IPS-20b (cell line): ENCODE measurements around the gene DAPK1.
A peak's percentile ranks its signal among the peaks of the same experiment; 100 is the strongest.

Experiments used
- H3K27ac ChIP-seq: one replicate; pipeline ENCODE4 v1.5.1; 2013; ENCODE audit warnings: low read length
- H3K27me3 ChIP-seq: 2 replicates; pipeline ENCODE4 v1.6.1; 2013; ENCODE audit warnings: mild to moderate bottlenecking, low read length, inconsistent platforms; ENCODE audit not compliant: insufficient read depth
- H3K36me3 ChIP-seq: 2 replicates; pipeline ENCODE4 v1.6.1; 2013; ENCODE audit warnings: low read depth, mild to moderate bottlenecking, inconsistent platforms, low read length, moderate library complexity; ENCODE audit not compliant: insufficient read depth
- H3K4me1 ChIP-seq: 2 replicates; pipeline ENCODE4 v1.6.1; 2013; ENCODE audit warnings: mild to moderate bottlenecking, control low read depth, inconsistent platforms, low read length, moderate library complexity; ENCODE audit not compliant: insufficient read depth
- H3K4me3 ChIP-seq: 2 replicates; pipeline ENCODE4 v1.5.1; 2013; ENCODE audit warnings: mild to moderate bottlenecking, low read length, inconsistent platforms
- H3K9ac ChIP-seq: 2 replicates; pipeline ENCODE4 v1.6.1; 2013; ENCODE audit warnings: low read depth, mild to moderate bottlenecking, inconsistent platforms, low read length, moderate library complexity
- H3K9me3 ChIP-seq: 2 replicates; pipeline ENCODE4 v1.6.1; 2013; ENCODE audit warnings: mild to moderate bottlenecking, low read depth, low read length, inconsistent platforms; ENCODE audit not compliant: insufficient read depth

DAPK1 gene

GRCh38 chr9:87478226-87478992, 19.3 kb upstream of the DAPK1 start:
- Histone ChIP-seq H3K4me3 (no peak overlapping the region), H3K36me3 (no peaks in the 10 kb centered on the region), H3K9ac (no peak overlapping the region), H3K9me3 (no peaks in the 10 kb centered on the region), H3K4me1 (no peaks in the 10 kb centered on the region), H3K27ac (no peak overlapping the region), H3K27me3 (no peaks in the 10 kb centered on the region)

GRCh38 chr9:87479801-87480201, 17.9 kb upstream of the DAPK1 start:
- H3K4me3 ChIP-seq, result no peak overlapping the region
- no peak overlapping the region for H3K9ac ChIP-seq
- H3K4me1 ChIP-seq, result no peaks in the 10 kb centered on the region
- no peak overlapping the region for H3K27ac ChIP-seq
- H3K27me3 ChIP-seq, result no peaks in the 10 kb centered on the region
- H3K36me3 ChIP-seq, result no peaks in the 10 kb centered on the region
- no peaks in the 10 kb centered on the region for H3K9me3 ChIP-seq

- Histone ChIP-seq H3K27ac (no peak overlapping the region), H3K27me3 (no peaks in the 10 kb centered on the region), H3K4me3 (no peak overlapping the region), H3K4me1 (no peaks in the 10 kb centered on the region), H3K9ac (no peak overlapping the region), H3K36me3 (no peaks in the 10 kb centered on the region), H3K9me3 (no peaks in the 10 kb centered on the region)
These were observed 15.5 kb upstream of the DAPK1 start for GRCh38 chr9:87481890-87482855.

GRCh38 chr9:87490225-87490624, 7.4 kb upstream of the DAPK1 start:
- no peak overlapping the region for H3K9ac ChIP-seq
- H3K36me3 ChIP-seq, result no peaks in the 10 kb centered on the region
- H3K4me3 ChIP-seq, result no peak overlapping the region
- H3K27ac ChIP-seq, result no peak overlapping the region
- no peaks in the 10 kb centered on the region for H3K4me1 ChIP-seq
- no peaks in the 10 kb centered on the region for H3K9me3 ChIP-seq
- no peaks in the 10 kb centered on the region; the same call in 1 of the 2 replicates for H3K27me3 ChIP-seq

- Histone ChIP-seq H3K36me3 (no peaks in the 10 kb centered on the region), H3K9ac (no peak overlapping the region), H3K9me3 (no peaks in the 10 kb centered on the region), H3K27me3 (peaks cover under 1% of the 10 kb centered on the region), H3K4me3 (no peak overlapping the region), H3K4me1 (no peaks in the 10 kb centered on the region), H3K27ac (no peak overlapping the region)
These were observed 6.8 kb upstream of the DAPK1 start for GRCh38 chr9:87490907-87491306.

GRCh38 chr9:87491523-87491922, 6.1 kb upstream of the DAPK1 start:
- Histone ChIP-seq H3K27ac (no peak overlapping the region), H3K9me3 (no peaks in the 10 kb centered on the region), H3K4me3 (no peak overlapping the region), H3K36me3 (no peaks in the 10 kb centered on the region), H3K27me3 (peaks cover 6% of the 10 kb centered on the region), H3K4me1 (no peaks in the 10 kb centered on the region), H3K9ac (no peak overlapping the region)

GRCh38 chr9:87492642-87493041, 5.0 kb upstream of the DAPK1 start:
- peaks cover 6% of the 10 kb centered on the region for H3K27me3 ChIP-seq
- no peak overlapping the region for H3K27ac ChIP-seq
- no peaks in the 10 kb centered on the region for H3K9me3 ChIP-seq
- H3K4me3 ChIP-seq, result no peak overlapping the region
- no peaks in the 10 kb centered on the region for H3K36me3 ChIP-seq
- H3K9ac ChIP-seq, result no peak overlapping the region
- H3K4me1 ChIP-seq, result peaks cover 4% of the 10 kb centered on the region; the same call in 1 of the 2 replicates

GRCh38 chr9:87494970-87495471, 2.6 kb upstream of the DAPK1 start:
- H3K36me3 ChIP-seq, result peaks cover 9% of the 10 kb centered on the region; the same call in 1 of the 2 replicates
- H3K27ac ChIP-seq, result no peak overlapping the region
- H3K4me3 ChIP-seq, result no peak overlapping the region
- H3K27me3 ChIP-seq, result peaks cover 6% of the 10 kb centered on the region
- H3K9ac ChIP-seq, result no peak overlapping the region
- H3K9me3 ChIP-seq, result no peaks in the 10 kb centered on the region
- peaks cover 9% of the 10 kb centered on the region; the same call in 1 of the 2 replicates for H3K4me1 ChIP-seq

- peak overlapping the region; percentile 90; the same call in 1 of the 2 replicates for H3K9ac ChIP-seq
- H3K27me3 ChIP-seq, result peaks cover 6% of the 10 kb centered on the region; the same call in 1 of the 2 replicates
- peaks cover 16% of the 10 kb centered on the region; the same call in 1 of the 2 replicates for H3K4me1 ChIP-seq
- H3K9me3 ChIP-seq, result no peaks in the 10 kb centered on the region
- H3K27ac ChIP-seq, result no peak overlapping the region
- peak overlapping the region; percentile 90 for H3K4me3 ChIP-seq
- H3K36me3 ChIP-seq, result peaks cover 27% of the 10 kb centered on the region
These were observed 525 bp upstream of the DAPK1 start for GRCh38 chr9:87497080-87497603.

GRCh38 chr9:87498046-87498810, 561 bp downstream of the DAPK1 start:
- Histone ChIP-seq H3K27ac (peak overlapping the region; percentile 94), H3K9ac (peak overlapping the region; percentile 90), H3K36me3 (peaks cover 35% of the 10 kb centered on the region), H3K4me1 (peaks cover 16% of the 10 kb centered on the region), H3K9me3 (no peaks in the 10 kb centered on the region), H3K27me3 (peaks cover 6% of the 10 kb centered on the region; the same call in 1 of the 2 replicates), H3K4me3 (peak overlapping the region; percentile 90)
